ENCODE results near the gene CEACAM16. TPM values are rescaled to one million over a fixed set of nuclear protein-coding genes. Genes with fewer than 3 reads are reported as not detected.

CEACAM16 gene
- not detected in 2 replicates for total RNA-seq

GRCh38 chr19:44698492-44699201, at the start of gene CEACAM16:
Gene CEACAM16 (plus strand): TSS chr19:44699151. CDS start chr19:44701457, 2,306 bp downstream.
- Mint-ChIP-seq H3K27ac (no peak within 1 kb of the TSS), H3K4me1 (peaks cover 6% of the 10 kb centered on the region), H3K36me3 (ENCODE audit: low read depth) (no peaks in the 10 kb centered on the region), H3K9me3 (no peaks in the 10 kb centered on the region), H3K4me3 (no peak within 1 kb of the TSS), H3K27me3 (peaks cover 10% of the 10 kb centered on the region)
- DNase-seq: no peak
- intact Hi-C loops (cut with micrococcal nuclease): no loop called here

GRCh38 chr19:44649578-44650145, 49.3 kb upstream of the CEACAM16 start:
- Mint-ChIP-seq H3K4me3 (no peak overlapping the region), H3K27ac (no peak overlapping the region), H3K27me3 (no peaks in the 10 kb centered on the region), H3K9me3 (no peaks in the 10 kb centered on the region), H3K36me3 (ENCODE audit: low read depth) (peaks cover 5% of the 10 kb centered on the region), H3K4me1 (peaks cover 4% of the 10 kb centered on the region)
- intact Hi-C loops (cut with micrococcal nuclease): loop anchor here (10.0 kb wide), 1 partner anchor 195 kb away; the partner anchor contains the start of gene NECTIN2
- DNase-seq: no peak

GRCh38 chr19:44653343-44653742, 45.6 kb upstream of the CEACAM16 start:
- no peaks in the 10 kb centered on the region for H3K27me3 Mint-ChIP-seq
- H3K9me3 Mint-ChIP-seq: no peaks in the 10 kb centered on the region
- H3K36me3 Mint-ChIP-seq (ENCODE audit: low read depth): peaks cover 13% of the 10 kb centered on the region
- DNase-seq: no peak
- H3K4me1 Mint-ChIP-seq: peaks cover 11% of the 10 kb centered on the region
- H3K4me3 Mint-ChIP-seq: no peak overlapping the region
- H3K27ac Mint-ChIP-seq: no peak overlapping the region
- intact Hi-C loops (cut with micrococcal nuclease): loop anchor here (10.0 kb wide), 1 partner anchor 191 kb away; the partner anchor contains the start of gene NECTIN2

- Mint-ChIP-seq H3K36me3 (ENCODE audit: low read depth) (peaks cover 13% of the 10 kb centered on the region), H3K4me1 (peaks cover 11% of the 10 kb centered on the region), H3K4me3 (no peak overlapping the region), H3K27me3 (no peaks in the 10 kb centered on the region), H3K9me3 (no peaks in the 10 kb centered on the region), H3K27ac (no peak overlapping the region)
- intact Hi-C loops (cut with micrococcal nuclease): loop anchor here (10.0 kb wide), 1 partner anchor 191 kb away; the partner anchor contains the start of gene NECTIN2
- DNase-seq: peak; percentile 91
Measured at GRCh38 chr19:44653977-44654774, 44.8 kb upstream of the CEACAM16 start.

GRCh38 chr19:44657211-44657921, 41.6 kb upstream of the CEACAM16 start:
- no peaks in the 10 kb centered on the region for H3K9me3 Mint-ChIP-seq
- peak; percentile 90 for DNase-seq
- H3K36me3 Mint-ChIP-seq (ENCODE audit: low read depth): peaks cover 14% of the 10 kb centered on the region
- no peak overlapping the region for H3K4me3 Mint-ChIP-seq
- peaks cover 11% of the 10 kb centered on the region for H3K4me1 Mint-ChIP-seq
- H3K27me3 Mint-ChIP-seq: no peaks in the 10 kb centered on the region
- H3K27ac Mint-ChIP-seq: no peak overlapping the region
- intact Hi-C loops (cut with micrococcal nuclease): loop anchor here (1.0 to 10.0 kb wide), 3 partner anchors 86 to 187 kb away; partner anchors contain the start of gene NECTIN2

GRCh38 chr19:44658069-44658733, 40.8 kb upstream of the CEACAM16 start:
- Mint-ChIP-seq H3K36me3 (ENCODE audit: low read depth) (peaks cover 15% of the 10 kb centered on the region), H3K4me1 (peaks cover 11% of the 10 kb centered on the region), H3K27me3 (no peaks in the 10 kb centered on the region), H3K9me3 (no peaks in the 10 kb centered on the region), H3K27ac (no peak overlapping the region), H3K4me3 (no peak overlapping the region)
- intact Hi-C loops (cut with micrococcal nuclease): loop anchor here (2.0 to 10.0 kb wide), 2 partner anchors 81 to 187 kb away; partner anchors contain the start of gene NECTIN2
- no peak for DNase-seq

GRCh38 chr19:44660081-44660480, 38.9 kb upstream of the CEACAM16 start:
- Mint-ChIP-seq H3K36me3 (ENCODE audit: low read depth) (peaks cover 10% of the 10 kb centered on the region), H3K9me3 (no peaks in the 10 kb centered on the region), H3K4me1 (peaks cover 5% of the 10 kb centered on the region), H3K4me3 (no peak overlapping the region), H3K27ac (no peak overlapping the region), H3K27me3 (no peaks in the 10 kb centered on the region)
- DNase-seq: no peak
- intact Hi-C loops (cut with micrococcal nuclease): no loop called here

GRCh38 chr19:44661205-44661604, 37.7 kb upstream of the CEACAM16 start:
- intact Hi-C loops (cut with micrococcal nuclease): no loop called here
- Mint-ChIP-seq H3K27me3 (no peaks in the 10 kb centered on the region), H3K36me3 (ENCODE audit: low read depth) (peaks cover 6% of the 10 kb centered on the region), H3K4me3 (no peak overlapping the region), H3K4me1 (peaks cover 5% of the 10 kb centered on the region), H3K27ac (no peak overlapping the region), H3K9me3 (no peaks in the 10 kb centered on the region)
- DNase-seq: no peak

- intact Hi-C loops (cut with micrococcal nuclease): no loop called here
- no peak for DNase-seq
- H3K36me3 Mint-ChIP-seq (ENCODE audit: low read depth): peaks cover 6% of the 10 kb centered on the region
- H3K4me3 Mint-ChIP-seq: no peak overlapping the region
- peaks cover 5% of the 10 kb centered on the region for H3K4me1 Mint-ChIP-seq
- no peaks in the 10 kb centered on the region for H3K27me3 Mint-ChIP-seq
- H3K27ac Mint-ChIP-seq: no peak overlapping the region
- no peaks in the 10 kb centered on the region for H3K9me3 Mint-ChIP-seq
Measured at GRCh38 chr19:44661904-44662303, 37.0 kb upstream of the CEACAM16 start.

- intact Hi-C loops (cut with micrococcal nuclease): no loop called here
- Mint-ChIP-seq H3K27ac (no peak overlapping the region), H3K4me1 (no peaks in the 10 kb centered on the region), H3K36me3 (ENCODE audit: low read depth) (peaks cover 3% of the 10 kb centered on the region), H3K9me3 (no peaks in the 10 kb centered on the region), H3K27me3 (no peaks in the 10 kb centered on the region), H3K4me3 (no peak overlapping the region)
- DNase-seq: no peak
Measured at GRCh38 chr19:44662691-44663385, 36.1 kb upstream of the CEACAM16 start.

GRCh38 chr19:44663996-44664395, 35.0 kb upstream of the CEACAM16 start:
- Mint-ChIP-seq H3K4me1 (no peaks in the 10 kb centered on the region), H3K27me3 (no peaks in the 10 kb centered on the region), H3K27ac (no peak overlapping the region), H3K4me3 (no peak overlapping the region), H3K36me3 (ENCODE audit: low read depth) (peaks cover 3% of the 10 kb centered on the region), H3K9me3 (no peaks in the 10 kb centered on the region)
- intact Hi-C loops (cut with micrococcal nuclease): no loop called here
- no peak for DNase-seq

GRCh38 chr19:44664976-44665375, 34.0 kb upstream of the CEACAM16 start:
- no peaks in the 10 kb centered on the region for H3K9me3 Mint-ChIP-seq
- intact Hi-C loops (cut with micrococcal nuclease): no loop called here
- H3K36me3 Mint-ChIP-seq (ENCODE audit: low read depth): peaks cover 3% of the 10 kb centered on the region
- no peak overlapping the region for H3K4me3 Mint-ChIP-seq
- H3K4me1 Mint-ChIP-seq: no peaks in the 10 kb centered on the region
- H3K27me3 Mint-ChIP-seq: no peaks in the 10 kb centered on the region
- DNase-seq: no peak
- no peak overlapping the region for H3K27ac Mint-ChIP-seq
